GM19193 (cell line): ENCODE results near the gene ABHD5.

Experiments used
- POLR2A ChIP-seq: IDR thresholded peaks from 4 replicates; pipeline ENCODE4 v1.6.1; 2011; ENCODE audit not compliant: insufficient read depth, insufficient read length; ENCODE audit errors: extremely low read depth

ABHD5 gene

GRCh38 chr3:43685921-43686320 lies 4.8 kb upstream of the ABHD5 start:
- no peak for TF ChIP-seq POLR2A

GRCh38 chr3:43686333-43686699 lies 4.4 kb upstream of the ABHD5 start:
- TF ChIP-seq POLR2A = no peak

- TF ChIP-seq POLR2A = no peak
These were observed 3.8 kb upstream of the ABHD5 start for GRCh38 chr3:43686700-43687498.

GRCh38 chr3:43687499-43687811 lies 3.3 kb upstream of the ABHD5 start:
- no peak for TF ChIP-seq POLR2A

GRCh38 chr3:43688245-43688650 lies 2.5 kb upstream of the ABHD5 start:
- no peak for TF ChIP-seq POLR2A

GRCh38 chr3:43689166-43689565 lies 1.6 kb upstream of the ABHD5 start:
- TF ChIP-seq POLR2A = no peak

- no peak for TF ChIP-seq POLR2A
These were observed 855 bp upstream of the ABHD5 start for GRCh38 chr3:43689766-43690399.

- no peak for TF ChIP-seq POLR2A
These were observed 620 bp downstream of the ABHD5 start for GRCh38 chr3:43691120-43691995.

- no peak for TF ChIP-seq POLR2A
These were observed 1.5 kb downstream of the ABHD5 start for GRCh38 chr3:43692085-43692855.

GRCh38 chr3:43692971-43693370 lies 2.2 kb downstream of the ABHD5 start:
- no peak for TF ChIP-seq POLR2A

GRCh38 chr3:43693594-43693993 lies 2.9 kb downstream of the ABHD5 start:
- no peak for TF ChIP-seq POLR2A

GRCh38 chr3:43695443-43695842 lies 4.7 kb downstream of the ABHD5 start:
- no peak for TF ChIP-seq POLR2A

- TF ChIP-seq POLR2A = no peak
These were observed 5.1 kb downstream of the ABHD5 start for GRCh38 chr3:43695863-43696262.

- no peak for TF ChIP-seq POLR2A
These were observed 5.7 kb downstream of the ABHD5 start for GRCh38 chr3:43696441-43696840.

GRCh38 chr3:43696881-43697280 lies 6.1 kb downstream of the ABHD5 start:
- no peak for TF ChIP-seq POLR2A
